K562 (cell line): ENCODE results near the gene CPED1. TPM values are rescaled to one million over a fixed set of nuclear protein-coding genes. Genes with fewer than 3 reads are reported as not detected.

Experiments
- BMI1 ChIP-seq: fragments of 150-350 bp; IDR thresholded peaks from 2 replicates; pipeline ENCODE4 v1.6.1; 2014; ENCODE audit warnings: low read length
- EP300 ChIP-seq: IDR thresholded peaks from 2 replicates; pipeline ENCODE4 v1.6.1; 2012; ENCODE audit warnings: low read length, improper control_type of control experiment
- ESRRA ChIP-seq: fragments of 450-650 bp; IDR thresholded peaks from 2 replicates; pipeline ENCODE4 v1.6.1; 2014; ENCODE audit warnings: low read depth, mild to moderate bottlenecking, moderate library complexity, borderline replicate concordance
- HDAC3 ChIP-seq: fragments of 450-650 bp; IDR thresholded peaks from 2 replicates; pipeline ENCODE4 v1.6.1; 2018; ENCODE audit warnings: borderline replicate concordance, mild to moderate bottlenecking, moderate library complexity; ENCODE audit not compliant: partially characterized antibody
- MBD2 ChIP-seq: sonication (generic); IDR thresholded peaks from 2 replicates; pipeline ENCODE4 v1.6.1; 2016; ENCODE audit warnings: low read depth, borderline replicate concordance
- NFYB ChIP-seq: IDR thresholded peaks from 2 replicates; pipeline ENCODE4 v1.6.1; 2011; ENCODE audit warnings: mild to moderate bottlenecking, moderate library complexity; ENCODE audit not compliant: insufficient read length; ENCODE audit errors: extremely low read depth
- POLR3A ChIP-seq: IDR thresholded peaks from 2 replicates; pipeline ENCODE4 v1.6.1; 2011; ENCODE audit warnings: borderline replicate concordance, mild to moderate bottlenecking, moderate library complexity; ENCODE audit not compliant: insufficient read length, insufficient read depth; ENCODE audit errors: extremely low read depth
- POLR3G ChIP-seq: IDR thresholded peaks from 2 replicates; pipeline ENCODE4 v1.6.1; 2011; ENCODE audit not compliant: insufficient read length, insufficient replicate concordance; ENCODE audit errors: extremely low read depth
- PRPF4 ChIP-seq: fragments of 200-400 bp; formaldehyde crosslinking; IDR thresholded peaks from one replicate; pipeline ENCODE4 v1.6.1; 2017; ENCODE audit warnings: low read length, low read depth, mild to moderate bottlenecking; ENCODE audit not compliant: insufficient read depth, poor library complexity, severe bottlenecking
- SMAD4 ChIP-seq: fragments of 250-450 bp; sonication (Bioruptor Pico); conservative IDR thresholded peaks from 2 replicates; pipeline ENCODE4 v1.8.0; 2021; ENCODE audit warnings: inconsistent platforms, mild to moderate bottlenecking, moderate library complexity
- SRF ChIP-seq, 2 experiments: fragments of 250-450, 450-650 bp in 1 of 2; sonication (Bioruptor Pico) in 1 of 2; sonication (generic) in 1 of 2; formaldehyde crosslinking; IDR thresholded peaks; 2 replicates each; pipeline versions ENCODE4 v1.5.0 to v1.5.1; 2020 to 2022; ENCODE audit warnings: mild to moderate bottlenecking in 1 of 2, missing genetic modification reagents in 1 of 2
- SRSF1 ChIP-seq: fragments of 200-400 bp; formaldehyde crosslinking; IDR thresholded peaks from 2 replicates; pipeline ENCODE4 v1.6.1; 2017; ENCODE audit warnings: mild to moderate bottlenecking, low read depth, low read length, moderate library complexity
- TSHZ1 ChIP-seq: fragments of 250-450 bp; sonication (Bioruptor Pico); IDR thresholded peaks from 2 replicates; pipeline ENCODE4 v1.4.0; 2020; ENCODE audit warnings: mild to moderate bottlenecking, moderate library complexity
- ZBTB11 ChIP-seq, 3 experiments: fragments of 200-800 bp in 1 of 3; fragments of 250-450 bp in 1 of 3; fragments of 450-650 bp in 1 of 3; sonication (Bioruptor Pico) in 1 of 3; sonication (Bioruptor generic) in 1 of 3; formaldehyde crosslinking in 1 of 3; IDR thresholded peaks; 2 replicates each; pipeline versions ENCODE4 v1.6.1 to v1.8.0; 2016 to 2022; ENCODE audit warnings: mild to moderate bottlenecking in 2 of 3, missing genetic modification characterization in 2 of 3, missing compliant biosample characterization in 1 of 3, moderate library complexity in 1 of 3
- ZHX1 ChIP-seq: fragments of 150-350 bp; conservative IDR thresholded peaks from 2 replicates; pipeline ENCODE4 v1.6.1; 2014; ENCODE audit warnings: low read length
- ZNF589 ChIP-seq: fragments of 200-800 bp; sonication (Bioruptor generic); IDR thresholded peaks from 2 replicates; pipeline ENCODE4 v1.6.1; 2016; ENCODE audit warnings: low read depth, missing genetic modification characterization, missing compliant biosample characterization
- ZNF764 ChIP-seq: fragments of 250-450 bp; sonication (Bioruptor Pico); IDR thresholded peaks from 2 replicates; pipeline ENCODE4 v1.4.0; 2020; ENCODE audit warnings: low read depth, mild to moderate bottlenecking, moderate library complexity
- polyA plus RNA-seq, 8 experiments: library from polyadenylated mRNA; depleted of rRNA in 4 of 8; stranded (reverse) in 5 of 8; unstranded in 3 of 8; fragments of >200 nt; fragmentation: Nextera tagmentation in 2 of 8; fragmentation: Illumina TruSeq in 1 of 8; extraction: Ambion mirVana in 2 of 8; extraction: Trizol in 1 of 8; gene quantifications; 2 replicates each; pipeline versions ENCODE4 v1.2.1 to v1.2.3, GENCODE V29; 2011 to 2014; ENCODE audit warnings: inconsistent platforms in 1 of 8, missing spikeins in 1 of 8
- total RNA-seq, 7 experiments: library from RNA; depleted of rRNA in 6 of 7; stranded (reverse); fragments of >200 nt in 6 of 7; fragmentation: Illumina TruSeq in 2 of 7; extraction: Trizol in 2 of 7; gene quantifications; 2 replicates each; pipeline versions ENCODE4 v1.2.1 to v1.2.3, GENCODE V29; 2011 to 2021; ENCODE audit warnings: low replicate concordance in 1 of 7

Gene CPED1
- total and polyA plus RNA-seq, 9 of the 15 experiments (the other 6 are each of a cell fraction or from before 2014, with no cell fraction given) = 195 to 393 (median 290) TPM

- TF ChIP-seq MBD2 (no peak), NFYB (no peak), BMI1 (no peak), SMAD4 (CRISPR knock-in tag) (no peak), ZNF764 (CRISPR knock-in tag) (no peak), ZBTB11 (CRISPR knock-in tag; IDR thresholded peaks at IDR 0.05) (no peak), SRSF1 (no peak), ZNF589 (CRISPR knock-in tag) (no peak), ESRRA (peak; percentile 58; the same call in 1 of the 2 replicates), SRF (CRISPR knock-in tag; IDR thresholded peaks at IDR 0.05) (0 out of 4 replicates have a peak, but pooled peaks of 1 of the 2 experiments have one; percentile 21), PRPF4 (no peak), POLR3A (no peak), ZHX1 (no peak), HDAC3 (no peak), TSHZ1 (CRISPR knock-in tag) (no peak), EP300 (no peak), POLR3G (no peak)
Observed at GRCh38 chr7:120996333-120996987, 7.9 kb downstream of the CPED1 start (continued).
